A172 (cell line): ENCODE data around the gene LGR5. TPM values are rescaled to one million over a fixed set of nuclear protein-coding genes. Genes with fewer than 3 reads are reported as not detected.
A peak's percentile ranks its signal among the peaks of the same experiment; 100 is the strongest.

ENCODE experiments used
- DNase-seq: peaks from one replicate; pipeline ENCODE4 v3.0.0-alpha.2; 2015; ENCODE audit warnings: low spot score
- total RNA-seq: library from RNA; depleted of rRNA; stranded (reverse); fragments of >200 nt; shearing (Covaris generic); gene quantifications from 2 replicates; pipeline ENCODE4 v1.2.3, GENCODE V29; 2014; rRNA removed

The LGR5 gene, protein sequence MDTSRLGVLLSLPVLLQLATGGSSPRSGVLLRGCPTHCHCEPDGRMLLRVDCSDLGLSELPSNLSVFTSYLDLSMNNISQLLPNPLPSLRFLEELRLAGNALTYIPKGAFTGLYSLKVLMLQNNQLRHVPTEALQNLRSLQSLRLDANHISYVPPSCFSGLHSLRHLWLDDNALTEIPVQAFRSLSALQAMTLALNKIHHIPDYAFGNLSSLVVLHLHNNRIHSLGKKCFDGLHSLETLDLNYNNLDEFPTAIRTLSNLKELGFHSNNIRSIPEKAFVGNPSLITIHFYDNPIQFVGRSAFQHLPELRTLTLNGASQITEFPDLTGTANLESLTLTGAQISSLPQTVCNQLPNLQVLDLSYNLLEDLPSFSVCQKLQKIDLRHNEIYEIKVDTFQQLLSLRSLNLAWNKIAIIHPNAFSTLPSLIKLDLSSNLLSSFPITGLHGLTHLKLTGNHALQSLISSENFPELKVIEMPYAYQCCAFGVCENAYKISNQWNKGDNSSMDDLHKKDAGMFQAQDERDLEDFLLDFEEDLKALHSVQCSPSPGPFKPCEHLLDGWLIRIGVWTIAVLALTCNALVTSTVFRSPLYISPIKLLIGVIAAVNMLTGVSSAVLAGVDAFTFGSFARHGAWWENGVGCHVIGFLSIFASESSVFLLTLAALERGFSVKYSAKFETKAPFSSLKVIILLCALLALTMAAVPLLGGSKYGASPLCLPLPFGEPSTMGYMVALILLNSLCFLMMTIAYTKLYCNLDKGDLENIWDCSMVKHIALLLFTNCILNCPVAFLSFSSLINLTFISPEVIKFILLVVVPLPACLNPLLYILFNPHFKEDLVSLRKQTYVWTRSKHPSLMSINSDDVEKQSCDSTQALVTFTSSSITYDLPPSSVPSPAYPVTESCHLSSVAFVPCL
- 1.1 and 2.2 TPM in 2 replicates for total RNA-seq

DNA sequence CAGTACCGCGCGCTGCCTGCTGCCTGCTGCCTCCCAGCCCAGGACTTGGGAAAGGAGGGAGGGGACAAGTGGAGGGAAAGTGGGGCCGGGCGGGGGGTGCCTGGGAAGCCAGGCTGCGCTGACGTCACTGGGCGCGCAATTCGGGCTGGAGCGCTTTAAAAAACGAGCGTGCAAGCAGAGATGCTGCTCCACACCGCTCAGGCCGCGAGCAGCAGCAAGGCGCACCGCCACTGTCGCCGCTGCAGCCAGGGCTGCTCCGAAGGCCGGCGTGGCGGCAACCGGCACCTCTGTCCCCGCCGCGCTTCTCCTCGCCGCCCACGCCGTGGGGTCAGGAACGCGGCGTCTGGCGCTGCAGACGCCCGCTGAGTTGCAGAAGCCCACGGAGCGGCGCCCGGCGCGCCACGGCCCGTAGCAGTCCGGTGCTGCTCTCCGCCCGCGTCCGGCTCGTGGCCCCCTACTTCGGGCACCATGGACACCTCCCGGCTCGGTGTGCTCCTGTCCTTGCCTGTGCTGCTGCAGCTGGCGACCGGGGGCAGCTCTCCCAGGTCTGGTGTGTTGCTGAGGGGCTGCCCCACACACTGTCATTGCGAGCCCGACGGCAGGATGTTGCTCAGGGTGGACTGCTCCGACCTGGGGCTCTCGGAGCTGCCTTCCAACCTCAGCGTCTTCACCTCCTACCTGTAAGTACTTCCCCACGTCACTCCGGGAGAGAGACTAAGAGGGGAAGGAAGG, at the start of gene LGR5:
Gene LGR5, plus strand, starts transcription at position 186 of the 732 bp plus-strand sequence. Its CDS starts 283 bp downstream, at position 469.
- no peak for DNase-seq

GRCh38 chr12:71392521-71393145, 47.0 kb upstream of the LGR5 start:
- peak; percentile 81 for DNase-seq

DNA sequence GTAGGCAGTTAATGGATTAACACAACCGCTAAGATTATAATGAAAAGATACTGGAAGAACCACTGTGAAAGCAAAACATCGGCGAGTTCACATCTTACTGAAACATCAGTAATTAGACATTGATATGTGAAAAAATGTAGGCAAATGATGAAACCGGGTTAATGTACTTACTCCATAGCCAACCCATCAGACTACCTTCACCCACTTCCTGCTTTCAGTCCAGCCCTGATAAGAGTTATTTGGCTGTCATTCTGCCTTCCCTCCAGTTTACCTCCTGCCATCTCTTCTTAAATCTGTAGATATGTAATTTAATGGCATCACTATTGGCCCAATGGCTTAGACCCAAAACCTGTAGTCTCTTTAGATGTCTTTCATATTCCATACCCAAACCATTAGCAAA, 46.0 kb upstream of the LGR5 start:
- no peak for DNase-seq

GRCh38 chr12:71397433-71397954, 42.1 kb upstream of the LGR5 start:
- peak; percentile 70 for DNase-seq

DNA sequence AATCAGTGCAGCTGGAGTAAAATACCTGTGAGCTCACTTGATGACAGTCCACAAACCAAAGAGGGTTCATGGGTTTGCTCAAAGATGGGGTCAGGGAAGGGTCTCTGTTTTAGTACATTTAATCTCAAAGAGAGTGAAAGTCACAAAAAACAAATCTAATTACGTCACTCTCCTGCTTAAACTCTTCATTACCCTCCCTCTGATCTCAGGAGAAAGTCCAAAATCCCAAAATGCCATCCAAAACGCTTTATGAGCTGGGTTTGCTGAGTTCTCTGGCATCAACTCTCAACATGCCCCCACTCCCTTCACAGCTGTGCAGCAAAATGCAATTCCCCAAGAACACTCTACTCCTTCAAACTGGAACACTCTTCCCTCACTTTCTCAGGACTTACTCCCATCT, 40.4 kb upstream of the LGR5 start:
- DNase-seq, result no peak

GRCh38 chr12:71400481-71400880, 39.1 kb upstream of the LGR5 start:
- no peak for DNase-seq

GRCh38 chr12:71405884-71406283, 33.7 kb upstream of the LGR5 start:
- DNase-seq, result no peak

DNA sequence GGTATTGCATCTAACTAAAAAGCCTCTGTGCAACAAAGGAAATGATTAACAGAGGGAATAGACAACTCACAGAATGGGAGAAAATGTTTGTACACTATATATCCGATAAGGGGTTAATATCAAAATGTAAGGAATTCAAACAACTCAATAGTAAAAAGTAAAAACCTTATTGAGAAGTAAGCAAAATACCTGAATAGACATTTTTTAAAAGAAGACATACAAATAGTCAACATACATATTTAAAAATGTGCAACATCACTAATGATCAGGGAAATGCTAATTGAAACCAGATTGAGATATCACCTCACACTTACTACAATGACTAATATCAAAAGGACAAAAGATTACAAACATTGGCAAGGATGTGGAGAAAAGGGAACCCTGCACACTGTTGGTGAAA, 31.9 kb upstream of the LGR5 start:
- DNase-seq, result no peak

DNA sequence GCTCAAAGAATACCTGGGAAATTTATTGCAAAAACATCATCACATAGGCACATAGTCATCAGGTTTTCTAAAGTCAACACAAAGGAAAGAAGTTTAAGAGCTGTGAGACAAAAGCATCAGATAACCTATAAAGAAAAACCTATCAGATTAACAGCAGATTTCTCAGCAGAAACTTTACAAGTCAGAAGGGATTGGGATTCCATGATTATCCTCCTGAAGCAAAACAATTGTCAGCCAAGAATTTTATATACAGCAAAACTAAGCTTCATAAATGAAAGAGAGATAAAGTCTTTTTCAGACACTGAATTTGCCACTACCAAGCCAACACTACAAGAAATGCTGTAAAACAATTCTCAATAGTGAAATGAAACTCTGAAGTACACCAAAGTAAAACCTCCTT, 28.8 kb upstream of the LGR5 start:
- DNase-seq, result no peak

DNA sequence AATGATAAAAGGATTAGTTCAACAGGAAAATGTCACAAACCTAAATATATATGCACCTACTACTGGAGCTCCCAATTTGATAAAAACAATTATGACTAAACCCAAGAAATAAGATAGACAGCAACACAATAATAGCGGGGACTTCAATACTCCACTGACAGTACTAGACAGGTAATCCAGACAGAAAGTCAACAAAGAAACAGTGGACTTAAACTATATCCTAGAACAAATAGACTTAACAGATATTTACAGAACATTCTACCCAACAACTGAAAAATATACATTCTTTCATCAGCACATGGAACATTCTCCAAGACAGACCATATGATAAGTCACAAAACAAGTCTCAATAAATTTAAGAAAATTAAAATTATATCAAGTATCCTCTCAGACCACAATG, 28.0 kb upstream of the LGR5 start:
- DNase-seq, result no peak

GRCh38 chr12:71415336-71416231, 24.0 kb upstream of the LGR5 start:
- DNase-seq, result peak; percentile 62

DNA sequence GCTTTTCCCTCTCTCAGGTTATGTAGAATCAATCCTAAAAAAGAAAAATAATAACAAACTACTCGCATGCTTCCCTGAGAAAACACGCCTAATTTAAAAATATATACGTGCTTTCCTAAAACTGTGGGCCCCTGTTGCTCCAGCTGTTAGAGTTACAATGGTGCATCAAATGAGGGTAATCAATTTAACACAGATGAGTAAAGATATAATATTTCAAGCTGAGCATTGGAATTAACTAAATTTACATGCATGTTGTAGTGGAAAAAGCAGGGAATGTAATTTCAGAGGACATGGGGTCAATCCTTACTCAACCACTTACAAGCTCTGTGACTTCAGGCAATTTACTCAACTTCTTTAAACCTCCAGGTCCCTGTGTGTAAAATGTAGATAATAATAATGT, 22.4 kb upstream of the LGR5 start:
- DNase-seq, result no peak

- DNase-seq, result no peak
Observed at GRCh38 chr12:71420775-71421406, 18.7 kb upstream of the LGR5 start.

DNA sequence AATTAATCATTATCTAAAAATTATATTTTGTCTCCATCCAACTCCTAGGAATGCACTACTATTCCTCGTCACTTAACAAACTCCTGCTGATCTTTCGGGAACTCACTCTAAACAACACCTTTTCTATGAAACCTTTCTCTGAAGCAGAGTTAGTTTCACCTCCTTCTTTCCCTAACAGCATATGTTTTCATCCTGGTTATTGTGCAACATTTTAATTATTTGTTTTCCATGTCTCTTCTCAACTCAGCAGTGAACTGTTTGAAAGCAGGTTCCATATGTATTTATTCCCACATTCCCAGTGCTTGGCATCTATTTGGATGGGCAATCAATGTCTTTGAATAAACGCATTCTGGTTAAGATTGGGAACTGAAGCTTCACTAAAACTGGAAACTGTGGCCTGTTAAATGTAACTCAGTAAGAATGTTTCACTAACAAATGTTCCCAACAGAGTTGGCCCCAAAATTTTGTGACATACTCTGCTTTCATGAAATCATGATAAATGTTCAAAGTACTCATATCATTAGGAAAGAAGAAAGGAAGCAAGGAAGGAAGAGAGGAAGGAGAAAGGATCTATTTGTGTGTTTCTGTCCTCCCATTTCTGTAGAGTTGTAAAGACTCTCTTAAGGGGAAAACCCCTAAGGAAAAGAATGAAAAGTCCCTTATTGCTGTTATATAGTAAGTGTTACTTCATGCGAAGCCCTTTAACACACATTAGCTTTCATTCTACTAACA, 13.9 kb upstream of the LGR5 start:
- no peak for DNase-seq

- DNase-seq, result peak; percentile 61
Observed at GRCh38 chr12:71426300-71427047, 13.1 kb upstream of the LGR5 start.

- no peak for DNase-seq
Observed at GRCh38 chr12:71430756-71431155, 8.8 kb upstream of the LGR5 start.

GRCh38 chr12:71431991-71432390, 7.6 kb upstream of the LGR5 start:
- no peak for DNase-seq

GRCh38 chr12:71432936-71433335, 6.7 kb upstream of the LGR5 start:
- DNase-seq, result no peak
